ENCODE results near the gene SLIT1. TPM values are rescaled to one million over a fixed set of nuclear protein-coding genes. Genes with fewer than 3 reads are reported as not detected.

The SLIT1 gene
- total and polyA plus RNA-seq, 2 experiments from 2014 or later, result not detected

DNA sequence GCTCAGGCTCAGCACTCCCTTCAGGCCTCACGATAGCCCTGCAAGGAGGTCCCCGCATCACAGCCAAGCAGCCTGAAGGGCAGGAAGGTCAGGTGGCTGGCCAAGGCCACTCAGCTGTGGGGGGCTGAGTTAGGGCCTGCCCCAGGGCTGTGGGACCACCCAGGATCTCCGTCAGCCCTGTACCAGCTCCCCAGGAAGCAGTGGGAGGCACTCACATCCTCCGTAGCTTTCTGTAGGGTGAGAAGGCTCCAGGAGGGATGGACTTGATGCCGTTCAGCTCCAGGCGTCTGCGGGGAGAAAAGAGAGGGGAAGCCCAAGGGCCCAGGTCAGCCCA, 125.9 kb downstream of the SLIT1 start:
- H3K36me3 ChIP-seq (ENCODE audit: low read depth), result no peaks in the 10 kb centered on the region
- H3K9me2 ChIP-seq (ENCODE audit: insufficient read depth), result no peaks in the 10 kb centered on the region
- 0 out of 2 replicates have a peak, but pooled peaks cover 9% of the 10 kb centered on the region for H3K27me3 ChIP-seq (replicated peaks; ENCODE audit: insufficient read depth)
- no peaks in the 10 kb centered on the region for H3K79me2 ChIP-seq (ENCODE audit: insufficient read depth)
- H3F3A ChIP-seq (ENCODE audit: insufficient read depth), result no peaks in the 10 kb centered on the region
- TF ChIP-seq EZH2phosphoT487 (IDR thresholded peaks at IDR 0.05; ENCODE audit: insufficient read depth, low read depth), result no peak
- TF ChIP-seq EZH2 (IDR thresholded peaks at IDR 0.05; ENCODE audit: insufficient read depth, poor library complexity, severe bottlenecking), result no peak
- no peak overlapping the region for H3K4me2 ChIP-seq (ENCODE audit: unreplicated experiment)
- no peaks in the 10 kb centered on the region for H4K20me1 ChIP-seq (ENCODE audit: insufficient read depth)
- 69 to 71% methylated on average over 7 of the region's 7 CpGs for WGBS, 2 experiments (ENCODE audit: low coverage in 1 of 2, low lambda C conversion rate in 2 of 2, missing lambda C conversion rate in 2 of 2)
- H3K9me3 ChIP-seq (ENCODE audit: low read depth), result no peaks in the 10 kb centered on the region
- in situ Hi-C loops (cut with MboI), result no loop called here
- H2AFZ ChIP-seq, result no peak overlapping the region
- H3K4me3 ChIP-seq, result no peak overlapping the region
- no peak overlapping the region for H3K27ac ChIP-seq
- DNase-seq, result no peak
- no peak overlapping the region for H3K9ac ChIP-seq
- no peaks in the 10 kb centered on the region for H3K4me1 ChIP-seq (ENCODE audit: insufficient read depth)

DNA sequence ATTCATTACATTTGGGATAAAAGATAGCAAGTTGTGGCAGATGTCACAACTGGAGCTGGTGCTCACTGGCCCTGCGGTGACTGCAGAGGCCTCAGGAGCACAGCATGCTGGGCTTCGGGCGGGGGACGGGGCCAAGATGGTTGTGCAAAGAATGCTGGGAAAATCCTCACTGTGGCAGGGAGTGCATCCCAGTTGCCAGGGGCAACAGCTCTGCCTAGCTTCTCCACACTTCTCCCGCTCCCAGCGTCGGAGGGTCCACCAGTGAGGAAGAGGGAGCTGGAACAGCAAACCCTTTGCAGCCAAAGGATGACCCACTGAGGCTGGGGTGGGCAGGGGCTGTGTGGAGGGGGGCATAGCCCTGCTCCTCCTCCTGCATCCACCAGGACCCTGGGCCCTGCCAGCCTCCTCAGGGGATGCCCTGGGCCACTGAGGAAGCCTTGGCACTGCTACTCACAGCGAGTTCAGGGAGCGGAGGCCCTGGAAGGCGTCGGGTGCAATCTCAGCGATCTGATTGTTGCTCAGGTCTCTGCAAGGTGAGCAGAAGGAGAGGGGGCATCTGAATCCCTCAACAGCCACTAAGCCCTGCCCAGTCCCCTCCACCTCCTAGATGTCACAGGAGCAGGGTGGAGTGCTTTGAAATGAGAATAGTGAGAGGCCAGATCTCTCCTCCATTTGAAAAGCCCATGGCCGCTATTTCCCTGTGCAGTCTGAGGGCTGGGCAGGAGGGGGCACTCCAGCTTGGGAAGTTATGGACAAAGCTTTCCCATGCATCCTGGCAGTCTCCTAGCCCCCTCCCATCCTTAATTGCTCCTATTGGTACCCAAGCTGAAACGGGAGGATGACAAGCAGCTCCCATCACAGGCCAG, 126.5 kb downstream of the SLIT1 start:
- Histone ChIP-seq H3K27me3 (replicated peaks; ENCODE audit: insufficient read depth) (0 out of 2 replicates have a peak, but pooled peaks cover 9% of the 10 kb centered on the region), H3K9ac (no peak overlapping the region), H3K4me3 (no peak overlapping the region), H3K4me1 (ENCODE audit: insufficient read depth) (no peaks in the 10 kb centered on the region), H3K36me3 (ENCODE audit: low read depth) (no peaks in the 10 kb centered on the region), H3K4me2 (ENCODE audit: unreplicated experiment) (no peak overlapping the region), H3K9me2 (ENCODE audit: insufficient read depth) (no peaks in the 10 kb centered on the region), H2AFZ (no peak overlapping the region), H3K27ac (no peak overlapping the region), H3F3A (ENCODE audit: insufficient read depth) (no peaks in the 10 kb centered on the region), H4K20me1 (ENCODE audit: insufficient read depth) (no peaks in the 10 kb centered on the region), H3K79me2 (ENCODE audit: insufficient read depth) (no peaks in the 10 kb centered on the region), H3K9me3 (ENCODE audit: low read depth) (no peaks in the 10 kb centered on the region)
- no peak for DNase-seq
- in situ Hi-C loops (cut with MboI), result no loop called here
- 65 to 73% methylated on average over 12 to 14 of the region's 14 CpGs for WGBS, 2 experiments (ENCODE audit: low coverage in 1 of 2, low lambda C conversion rate in 2 of 2, missing lambda C conversion rate in 2 of 2)
- TF ChIP-seq EZH2 (IDR thresholded peaks at IDR 0.05; ENCODE audit: insufficient read depth, poor library complexity, severe bottlenecking) (no peak), EZH2phosphoT487 (IDR thresholded peaks at IDR 0.05; ENCODE audit: insufficient read depth, low read depth) (no peak)

DNA sequence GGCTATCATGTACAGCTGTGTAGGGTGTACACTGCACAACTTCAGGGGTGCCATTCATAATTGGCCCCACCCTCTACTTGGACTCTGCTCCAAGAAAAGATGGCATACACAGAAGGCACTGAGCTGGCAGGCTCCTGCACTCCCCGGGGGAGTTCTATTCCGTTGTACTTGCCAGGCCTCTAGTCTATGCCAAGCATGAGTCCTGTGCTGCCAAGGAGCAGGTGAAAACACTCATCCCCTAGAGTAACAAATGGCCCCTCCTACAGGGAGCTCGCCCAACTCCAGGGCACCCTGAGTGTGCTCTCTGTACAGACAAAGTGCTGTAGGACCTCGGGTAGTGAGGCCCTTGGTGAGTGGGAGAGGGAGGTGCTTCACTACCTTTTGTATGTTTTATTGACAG, 127.2 kb downstream of the SLIT1 start:
- Histone ChIP-seq H3K4me2 (ENCODE audit: unreplicated experiment) (no peak overlapping the region), H3K27ac (no peak overlapping the region), H3K9ac (no peak overlapping the region), H4K20me1 (ENCODE audit: insufficient read depth) (no peaks in the 10 kb centered on the region), H3K4me1 (ENCODE audit: insufficient read depth) (no peaks in the 10 kb centered on the region), H3K27me3 (replicated peaks; ENCODE audit: insufficient read depth) (0 out of 2 replicates have a peak, but pooled peaks cover 9% of the 10 kb centered on the region), H3K36me3 (ENCODE audit: low read depth) (no peaks in the 10 kb centered on the region), H3K4me3 (no peak overlapping the region), H3K9me3 (ENCODE audit: low read depth) (no peaks in the 10 kb centered on the region), H3K9me2 (ENCODE audit: insufficient read depth) (no peaks in the 10 kb centered on the region), H3F3A (ENCODE audit: insufficient read depth) (no peaks in the 10 kb centered on the region), H3K79me2 (ENCODE audit: insufficient read depth) (no peaks in the 10 kb centered on the region), H2AFZ (no peak overlapping the region)
- no peak for TF ChIP-seq EZH2phosphoT487 (IDR thresholded peaks at IDR 0.05; ENCODE audit: insufficient read depth, low read depth)
- TF ChIP-seq EZH2 (IDR thresholded peaks at IDR 0.05; ENCODE audit: insufficient read depth, poor library complexity, severe bottlenecking), result no peak
- DNase-seq, result no peak
- in situ Hi-C loops (cut with MboI), result no loop called here
- 21 to 23% methylated on average over 4 of the region's 4 CpGs for WGBS, 2 experiments (ENCODE audit: low coverage in 1 of 2, low lambda C conversion rate in 2 of 2, missing lambda C conversion rate in 2 of 2)

DNA sequence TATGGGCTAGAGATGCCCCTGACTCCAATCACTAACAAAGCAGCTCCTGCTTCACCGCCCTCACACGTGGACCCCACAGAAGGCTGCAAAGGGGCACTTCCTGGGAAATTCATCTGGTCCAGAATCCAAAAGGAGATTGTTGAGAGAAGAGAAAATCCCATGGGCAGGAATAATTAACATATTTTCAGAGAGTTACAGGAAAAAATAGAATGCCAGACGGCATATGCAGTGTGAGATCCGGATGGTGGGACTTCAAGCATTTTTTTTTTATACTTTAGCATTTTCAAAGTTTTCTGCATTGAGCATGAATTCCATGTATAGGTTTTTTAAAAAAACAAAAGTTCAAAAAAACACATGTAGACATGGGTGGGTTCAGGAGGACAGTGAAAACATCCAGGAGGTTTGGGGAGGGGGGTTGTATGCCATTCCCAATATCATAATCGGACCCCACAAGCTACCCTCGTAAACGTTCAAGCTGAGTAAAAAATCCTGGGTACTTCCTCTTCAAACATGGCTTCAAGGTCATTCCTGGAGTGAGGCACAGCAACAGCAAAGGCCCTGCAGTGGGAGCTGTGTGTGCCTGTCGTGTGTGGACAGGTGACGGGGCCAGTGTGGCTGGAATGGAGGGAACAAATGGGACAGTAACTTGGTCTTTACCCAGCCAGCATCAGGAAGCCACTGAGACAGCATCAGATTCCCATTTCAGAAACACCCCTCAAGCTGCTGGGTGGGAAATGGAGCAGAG, 128.1 kb downstream of the SLIT1 start:
- DNase-seq, result no peak
- Histone ChIP-seq H3K36me3 (ENCODE audit: low read depth) (no peaks in the 10 kb centered on the region), H3K79me2 (ENCODE audit: insufficient read depth) (no peaks in the 10 kb centered on the region), H3K4me3 (no peak overlapping the region), H3K27me3 (replicated peaks; ENCODE audit: insufficient read depth) (0 out of 2 replicates have a peak, but pooled peaks cover 10% of the 10 kb centered on the region), H3F3A (ENCODE audit: insufficient read depth) (no peaks in the 10 kb centered on the region), H3K4me1 (ENCODE audit: insufficient read depth) (no peaks in the 10 kb centered on the region), H3K4me2 (ENCODE audit: unreplicated experiment) (no peak overlapping the region), H3K9me2 (ENCODE audit: insufficient read depth) (no peaks in the 10 kb centered on the region), H3K27ac (no peak overlapping the region), H3K9me3 (ENCODE audit: low read depth) (no peaks in the 10 kb centered on the region), H4K20me1 (ENCODE audit: insufficient read depth) (no peaks in the 10 kb centered on the region), H2AFZ (no peak overlapping the region), H3K9ac (no peak overlapping the region)
- TF ChIP-seq EZH2phosphoT487 (IDR thresholded peaks at IDR 0.05; ENCODE audit: insufficient read depth, low read depth) (no peak), EZH2 (IDR thresholded peaks at IDR 0.05; ENCODE audit: insufficient read depth, poor library complexity, severe bottlenecking) (no peak)
- 69 to 73% methylated on average over 9 of the region's 9 CpGs for WGBS, 2 experiments (ENCODE audit: low coverage in 1 of 2, low lambda C conversion rate in 2 of 2, missing lambda C conversion rate in 2 of 2)
- in situ Hi-C loops (cut with MboI), result no loop called here

All from GM23248 (cell line).